GM12878 (cell line): ENCODE results near the gene ABCB9. TPM values are rescaled to one million over a fixed set of nuclear protein-coding genes. Genes with fewer than 3 reads are reported as not detected.

ENCODE experiments used
- BMI1 ChIP-seq: fragments of 450-650 bp; IDR thresholded peaks from 2 replicates; pipeline ENCODE4 v1.6.1; 2016; ENCODE audit warnings: mild to moderate bottlenecking, moderate library complexity, borderline replicate concordance
- CHD1 ChIP-seq: IDR thresholded peaks from 2 replicates; pipeline ENCODE4 v1.6.1; 2012; ENCODE audit warnings: low read depth, low read length, improper control_type of control experiment
- CREB1 ChIP-seq: IDR thresholded peaks from 2 replicates; pipeline ENCODE4 v1.6.1; 2012; ENCODE audit warnings: low read depth, mild to moderate bottlenecking, inconsistent platforms
- EP300 ChIP-seq, 2 experiments: fragments of 150-350 bp in 1 of 2; IDR thresholded peaks; 2 replicates each; pipeline ENCODE4 v1.6.1; 2011 to 2012; ENCODE audit warnings: low read depth in 2 of 2, low read length in 2 of 2, borderline replicate concordance in 1 of 2, improper control_type of control experiment in 1 of 2, inconsistent platforms in 1 of 2; ENCODE audit not compliant: control insufficient read depth in 1 of 2
- IKZF1 ChIP-seq: fragments of 450-650 bp; conservative IDR thresholded peaks from 2 replicates; pipeline ENCODE4 v1.6.1; 2017; ENCODE audit warnings: antibody characterized with exemption, mild to moderate bottlenecking
- JUND ChIP-seq: IDR thresholded peaks from 2 replicates; pipeline ENCODE4 v1.6.1; 2012; ENCODE audit warnings: low read depth, mild to moderate bottlenecking, low read length, improper control_type of control experiment, moderate library complexity
- KAT2A ChIP-seq: conservative IDR thresholded peaks from 2 replicates; pipeline ENCODE4 v1.6.1; 2011; ENCODE audit warnings: low read depth, low read length; ENCODE audit not compliant: control insufficient read depth
- KDM1A ChIP-seq: fragments of 200-600 bp; sonication (generic); IDR thresholded peaks from 2 replicates; pipeline ENCODE4 v1.6.1; 2016; ENCODE audit warnings: borderline replicate concordance
- MEF2A ChIP-seq: IDR thresholded peaks from 2 replicates; pipeline ENCODE4 v1.6.1; 2011; ENCODE audit warnings: low read depth, mild to moderate bottlenecking, low read length, moderate library complexity; ENCODE audit not compliant: insufficient read depth
- MXI1 ChIP-seq: fragments of 150-350 bp; IDR thresholded peaks from 2 replicates; pipeline ENCODE4 v1.6.1; 2011; ENCODE audit warnings: low read depth, mild to moderate bottlenecking, inconsistent platforms, low read length, improper control_type of control experiment
- PAX5 ChIP-seq: IDR thresholded peaks from 2 replicates; pipeline ENCODE4 v1.6.1; 2011; ENCODE audit warnings: low read depth, low read length, borderline replicate concordance
- POLR2A ChIP-seq: IDR thresholded peaks from 2 replicates; pipeline ENCODE4 v1.6.1; 2011; ENCODE audit warnings: low read depth, mild to moderate bottlenecking, low read length
- POLR2AphosphoS2 ChIP-seq: IDR thresholded peaks from 2 replicates; pipeline ENCODE4 v1.6.1; 2011; ENCODE audit warnings: low read depth, mild to moderate bottlenecking, low read length, improper control_type of control experiment, moderate library complexity
- RB1 ChIP-seq: fragments of 450-650 bp; formaldehyde crosslinking; IDR thresholded peaks from 2 replicates; pipeline ENCODE4 v1.6.1; 2017; ENCODE audit warnings: mild to moderate bottlenecking, borderline replicate concordance
- STAT1 ChIP-seq: fragments of 450-650 bp; conservative IDR thresholded peaks from 2 replicates; pipeline ENCODE4 v1.6.1; 2014; ENCODE audit warnings: antibody characterized with exemption, mild to moderate bottlenecking
- STAT3 ChIP-seq: IDR thresholded peaks from 2 replicates; pipeline ENCODE4 v1.6.1; 2011; ENCODE audit warnings: low read depth, low read length, improper control_type of control experiment
- TBL1XR1 ChIP-seq: IDR thresholded peaks from 2 replicates; pipeline ENCODE4 v1.6.1; 2012; ENCODE audit warnings: low read depth, low read length, improper control_type of control experiment
- WRNIP1 ChIP-seq: IDR thresholded peaks from 2 replicates; pipeline ENCODE4 v1.6.1; 2011; ENCODE audit warnings: low read depth, low read length, improper control_type of control experiment, borderline replicate concordance
- YBX1 ChIP-seq: fragments of 450-650 bp; IDR thresholded peaks from 2 replicates; pipeline ENCODE4 v1.6.1; 2016; ENCODE audit warnings: antibody characterized with exemption
- ZSCAN29 ChIP-seq: fragments of 450-650 bp; IDR thresholded peaks from 2 replicates; pipeline ENCODE4 v1.6.1; 2017; ENCODE audit warnings: mild to moderate bottlenecking, moderate library complexity
- polyA plus RNA-seq, 11 experiments: library from polyadenylated mRNA; depleted of rRNA in 4 of 11; unstranded in 6 of 11; stranded (reverse) in 5 of 11; fragments of >200 nt; fragmentation: Nextera tagmentation in 4 of 11; fragmentation: Illumina TruSeq in 1 of 11; extraction: Ambion mirVana in 4 of 11; extraction: Trizol in 1 of 11; gene quantifications; 1 replicate in 1 of 11; 2 replicates in 10 of 11; pipeline versions ENCODE4 v1.2.1 to v1.2.3, GENCODE V29; 2011 to 2016; ENCODE audit warnings: inconsistent platforms in 2 of 11, missing spikeins in 2 of 11, low read depth in 1 of 11
- total RNA-seq, 4 experiments: library from RNA; depleted of rRNA in 3 of 4; stranded (reverse); fragments of >200 nt in 3 of 4; fragmentation: Illumina TruSeq in 1 of 4; extraction: Trizol in 1 of 4; gene quantifications; 2 replicates each; pipeline versions ENCODE4 v1.2.1 to v1.2.3, GENCODE V29; 2013 to 2021
- TF ChIP-seq, protein P1 (sequence below): fragments of 450-650 bp; formaldehyde crosslinking; IDR thresholded peaks from 2 replicates; pipeline ENCODE4 v1.4.0; 2022; ENCODE audit warnings: mild to moderate bottlenecking, moderate library complexity
- TF ChIP-seq, protein P2 (sequence below): fragments of 450-650 bp; IDR thresholded peaks from 2 replicates; pipeline ENCODE4 v1.6.1; 2016; ENCODE audit warnings: mild to moderate bottlenecking
- TF ChIP-seq, protein P3 (sequence below): fragments of 450-650 bp; IDR thresholded peaks from 2 replicates; pipeline ENCODE4 v1.6.1; 2014; ENCODE audit warnings: mild to moderate bottlenecking

The ABCB9 gene
- total and polyA plus RNA-seq, 10 of the 15 experiments (the other 5 are each of a cell fraction or from before 2014, with no cell fraction given) = 0.37 to 4.9 (median 3.1) TPM

DNA sequence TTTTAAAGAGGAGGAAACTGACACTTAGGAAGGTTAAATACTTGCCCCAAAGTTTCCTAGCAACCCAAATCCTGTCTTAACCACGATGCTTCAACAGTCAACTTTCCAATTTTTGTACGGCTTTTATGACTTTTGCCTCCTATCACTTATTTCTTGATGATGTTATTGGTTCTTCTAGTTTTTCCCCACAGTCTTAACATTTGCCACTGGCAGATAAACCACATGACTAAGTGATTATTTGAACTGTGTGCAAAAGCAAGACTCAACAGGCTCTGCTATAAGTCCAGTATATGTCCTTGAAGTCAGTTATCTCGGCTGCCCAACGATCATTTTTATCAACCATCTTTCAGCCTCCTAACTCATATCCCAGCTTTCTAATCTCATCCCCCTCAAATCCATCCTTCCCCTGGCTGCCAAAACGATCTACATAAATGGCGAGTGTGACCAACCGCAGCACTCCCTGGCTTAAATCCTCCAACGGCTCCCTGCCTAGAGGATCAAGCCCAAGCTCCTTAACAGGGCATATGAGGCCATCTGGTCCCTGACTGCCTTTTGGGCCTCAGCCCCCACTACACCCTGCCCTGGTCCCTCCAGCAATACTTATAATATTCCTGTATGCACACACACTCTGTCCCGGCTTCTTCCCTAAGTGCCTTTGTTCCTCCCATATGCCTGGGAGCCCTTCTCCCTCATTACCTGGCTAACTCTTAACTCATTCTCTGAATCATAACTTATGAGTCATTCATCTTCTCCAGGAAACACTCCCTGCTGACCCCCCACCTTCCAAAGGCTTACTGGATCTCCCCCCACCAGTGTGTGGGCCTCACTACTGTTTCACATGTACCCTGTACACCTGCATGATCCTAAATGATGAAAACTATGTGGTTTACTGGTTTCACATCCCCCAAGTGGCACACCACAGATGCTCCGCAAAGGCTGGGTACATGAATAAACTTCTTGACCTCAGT, 79.1 kb downstream of the ABCB9 start (continued):
- TF ChIP-seq, protein P1, sequence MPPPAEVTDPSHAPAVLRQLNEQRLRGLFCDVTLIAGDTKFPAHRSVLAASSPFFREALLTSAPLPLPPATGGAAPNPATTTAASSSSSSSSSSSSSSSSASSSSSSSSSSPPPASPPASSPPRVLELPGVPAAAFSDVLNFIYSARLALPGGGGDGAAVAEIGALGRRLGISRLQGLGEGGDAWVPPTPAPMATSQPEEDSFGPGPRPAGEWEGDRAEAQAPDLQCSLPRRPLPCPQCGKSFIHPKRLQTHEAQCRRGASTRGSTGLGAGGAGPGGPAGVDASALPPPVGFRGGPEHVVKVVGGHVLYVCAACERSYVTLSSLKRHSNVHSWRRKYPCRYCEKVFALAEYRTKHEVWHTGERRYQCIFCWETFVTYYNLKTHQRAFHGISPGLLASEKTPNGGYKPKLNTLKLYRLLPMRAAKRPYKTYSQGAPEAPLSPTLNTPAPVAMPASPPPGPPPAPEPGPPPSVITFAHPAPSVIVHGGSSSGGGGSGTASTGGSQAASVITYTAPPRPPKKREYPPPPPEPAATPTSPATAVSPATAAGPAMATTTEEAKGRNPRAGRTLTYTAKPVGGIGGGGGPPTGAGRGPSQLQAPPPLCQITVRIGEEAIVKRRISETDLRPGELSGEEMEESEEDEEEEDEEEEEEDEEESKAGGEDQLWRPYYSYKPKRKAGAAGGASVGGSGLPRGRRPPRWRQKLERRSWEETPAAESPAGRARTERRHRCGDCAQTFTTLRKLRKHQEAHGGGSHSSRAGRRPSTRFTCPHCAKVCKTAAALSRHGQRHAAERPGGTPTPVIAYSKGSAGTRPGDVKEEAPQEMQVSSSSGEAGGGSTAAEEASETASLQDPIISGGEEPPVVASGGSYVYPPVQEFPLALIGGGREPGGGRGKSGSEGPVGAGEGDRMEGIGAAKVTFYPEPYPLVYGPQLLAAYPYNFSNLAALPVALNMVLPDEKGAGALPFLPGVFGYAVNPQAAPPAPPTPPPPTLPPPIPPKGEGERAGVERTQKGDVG (CRISPR knock-in tag) = no peak
- TF ChIP-seq, protein P2, sequence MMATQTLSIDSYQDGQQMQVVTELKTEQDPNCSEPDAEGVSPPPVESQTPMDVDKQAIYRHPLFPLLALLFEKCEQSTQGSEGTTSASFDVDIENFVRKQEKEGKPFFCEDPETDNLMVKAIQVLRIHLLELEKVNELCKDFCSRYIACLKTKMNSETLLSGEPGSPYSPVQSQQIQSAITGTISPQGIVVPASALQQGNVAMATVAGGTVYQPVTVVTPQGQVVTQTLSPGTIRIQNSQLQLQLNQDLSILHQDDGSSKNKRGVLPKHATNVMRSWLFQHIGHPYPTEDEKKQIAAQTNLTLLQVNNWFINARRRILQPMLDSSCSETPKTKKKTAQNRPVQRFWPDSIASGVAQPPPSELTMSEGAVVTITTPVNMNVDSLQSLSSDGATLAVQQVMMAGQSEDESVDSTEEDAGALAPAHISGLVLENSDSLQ = no peak
- TF ChIP-seq, protein P3, sequence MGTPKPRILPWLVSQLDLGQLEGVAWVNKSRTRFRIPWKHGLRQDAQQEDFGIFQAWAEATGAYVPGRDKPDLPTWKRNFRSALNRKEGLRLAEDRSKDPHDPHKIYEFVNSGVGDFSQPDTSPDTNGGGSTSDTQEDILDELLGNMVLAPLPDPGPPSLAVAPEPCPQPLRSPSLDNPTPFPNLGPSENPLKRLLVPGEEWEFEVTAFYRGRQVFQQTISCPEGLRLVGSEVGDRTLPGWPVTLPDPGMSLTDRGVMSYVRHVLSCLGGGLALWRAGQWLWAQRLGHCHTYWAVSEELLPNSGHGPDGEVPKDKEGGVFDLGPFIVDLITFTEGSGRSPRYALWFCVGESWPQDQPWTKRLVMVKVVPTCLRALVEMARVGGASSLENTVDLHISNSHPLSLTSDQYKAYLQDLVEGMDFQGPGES = no peak
- TF ChIP-seq JUND = no peak
- TF ChIP-seq YBX1 = no peak
- no peak for TF ChIP-seq CHD1
- peak; percentile 60 for TF ChIP-seq BMI1
- TF ChIP-seq ZSCAN29 = no peak
- TF ChIP-seq STAT1 = no peak
- peak; percentile 98 for TF ChIP-seq IKZF1
- TF ChIP-seq POLR2A = no peak
- TF ChIP-seq RB1 = no peak
- peak; percentile 78; the same call in 1 of the 2 replicates for TF ChIP-seq MEF2A
- TF ChIP-seq POLR2AphosphoS2 = no peak
- TF ChIP-seq KDM1A = no peak
- TF ChIP-seq TBL1XR1 = peak; percentile 90
- no peak for TF ChIP-seq MXI1
- TF ChIP-seq KAT2A = no peak
- peak; percentile 70 to 86 for TF ChIP-seq EP300 (IDR thresholded peaks at IDR 0.05; ENCODE audit: borderline replicate concordance in 1 of 2, control insufficient read depth in 1 of 2, low read depth in 2 of 2, low read length in 2 of 2)
- no peak for TF ChIP-seq STAT3
- TF ChIP-seq PAX5 = peak; percentile 81; the same call in 1 of the 2 replicates
- peak; percentile 29; the same call in 1 of the 2 replicates for TF ChIP-seq CREB1
- TF ChIP-seq WRNIP1 = no peak
